ENCODE results near the gene TPP1. TPM values are rescaled to one million over a fixed set of nuclear protein-coding genes. Genes with fewer than 3 reads are reported as not detected.

Gene TPP1
- total and polyA plus RNA-seq, 10 of the 15 experiments (the other 5 are each of a cell fraction or from before 2014, with no cell fraction given), result 7.5 to 64.6 (median 38.3) TPM

GRCh38 chr11:6618117-6619003, 862 bp downstream of the TPP1 start:
- no peak for DNase-seq (ENCODE audit: low read depth, low spot score)
- CTCF ChIA-PET, result interaction anchor here (0.6 to 3.5 kb wide), 18 partner anchors 9 to 239 kb away, joined by 3 to 27 read pairs (median 4); partner anchors contain the start of genes ILK and MRPL17
- Histone ChIP-seq H3K36me3 (ENCODE audit: control insufficient read depth in 2 of 2, insufficient read depth in 2 of 2, low read length in 1 of 2) (peaks cover 0 to 6% of the 10 kb centered on the region in 2 experiments; a peak in 1 of 4 replicates), H3K4me2 (ENCODE audit: control insufficient read depth, insufficient read depth) (peak overlapping the region; percentile 92), H3K4me1 (ENCODE audit: control insufficient read depth, insufficient read depth, low read length) (peaks cover 6% of the 10 kb centered on the region), H4K20me1 (ENCODE audit: control insufficient read depth, insufficient read depth) (no peaks in the 10 kb centered on the region), H3K9me3 (replicated peaks; ENCODE audit: control insufficient read depth, insufficient read depth, low read length) (no peaks in the 10 kb centered on the region), H3K9ac (ENCODE audit: control insufficient read depth, insufficient read depth, low read length) (peak overlapping the region; percentile 95), H3K4me3 (peak overlapping the region; percentile 95), H3K79me2 (ENCODE audit: control insufficient read depth, insufficient read depth, low read length) (peaks cover 12% of the 10 kb centered on the region), H2AFZ (ENCODE audit: control insufficient read depth, low read depth, low read length) (peak overlapping the region; percentile 95), H3K27me3 (replicated peaks in 1 of 2; ENCODE audit: control insufficient read depth in 2 of 2, insufficient read depth in 2 of 2, low read length in 1 of 2) (no peaks in the 10 kb centered on the region), H3K27ac (ENCODE audit: control insufficient read depth, insufficient read depth) (peak overlapping the region; percentile 90)
- POLR2A ChIA-PET, result interaction anchor here (0.8 to 9.1 kb wide), 19 partner anchors 9 to 929 kb away, joined by 3 to 85 read pairs (median 4); partner anchors contain the start of genes ARFIP2, ILK, MRPL17 and SMPD1
- intact Hi-C loops (cut with micrococcal nuclease; ENCODE audit: unreplicated experiment) (loop anchor here (2.0 to 10.0 kb wide), 2 partner anchors 50 to 906 kb away; no protein-coding TSS in a partner anchor), in situ Hi-C loops (cut with MboI) (loop anchor here (10.0 kb wide), 1 partner anchor 906 kb away; no protein-coding TSS in a partner anchor)
- FAIRE-seq, result peak; percentile 77
- SMC1A ChIA-PET (ENCODE audit: uncharacterized antibody, unreplicated experiment), result interaction anchor here (0.8 to 3.5 kb wide), 16 partner anchors 9 to 233 kb away, joined by 3 to 34 read pairs (median 4); partner anchors contain the start of genes ILK and MRPL17
- peak; percentile 51 for ATAC-seq
- RAD21 ChIA-PET (ENCODE audit: unreplicated experiment), result interaction anchor here (0.8 to 4.3 kb wide), 19 partner anchors 9 to 239 kb away, joined by 3 to 55 read pairs (median 5); partner anchors contain the start of genes ARFIP2, ILK, MRPL17 and RRP8
- BruUV-seq (replicated peaks), result no TSS peak
- 8% methylated on average over 15 of the region's 15 CpGs for WGBS (ENCODE audit: insufficient coverage, insufficient replicate concordance, low lambda C conversion rate, missing lambda C conversion rate)
- TF ChIP-seq KDM1A (IDR thresholded peaks at IDR 0.05; ENCODE audit: borderline replicate concordance) (no peak), SPI1 (IDR thresholded peaks at IDR 0.05; ENCODE audit: borderline replicate concordance, insufficient read depth, low read depth, low read length) (peak; percentile 81; the same call in 1 of the 2 replicates), NR2C1 (IDR thresholded peaks at IDR 0.05) (no peak), HSF1 (IDR thresholded peaks at IDR 0.05; ENCODE audit: low read depth, low read length) (no peak), BCLAF1 (IDR thresholded peaks at IDR 0.05) (no peak), SREBF2 (IDR thresholded peaks at IDR 0.05; ENCODE audit: low read length) (no peak), BACH1 (IDR thresholded peaks at IDR 0.05; ENCODE audit: borderline replicate concordance) (0 out of 2 replicates have a peak, but pooled peaks have one; percentile 28), NFIC (IDR thresholded peaks at IDR 0.05; ENCODE audit: low read depth, low read length) (no peak), CREB1 (IDR thresholded peaks at IDR 0.05; ENCODE audit: low read depth) (no peak), SIN3A (IDR thresholded peaks at IDR 0.05; ENCODE audit: low read depth, low read length) (0 out of 2 replicates have a peak, but pooled peaks have one; percentile 36), SIX5 (IDR thresholded peaks at IDR 0.05; ENCODE audit: low read depth, low read length, severe bottlenecking) (no peak), POU2F2 (IDR thresholded peaks at IDR 0.05; ENCODE audit: borderline replicate concordance, low read depth, low read length) (peak; percentile 61; the same call in 1 of the 3 replicates), BCL11A (IDR thresholded peaks at IDR 0.05; ENCODE audit: low read depth, low read length) (peak; percentile 57; the same call in 1 of the 2 replicates), JUND (IDR thresholded peaks at IDR 0.05; ENCODE audit: low read depth, low read length) (no peak), IKZF2 (IDR thresholded peaks at IDR 0.05) (peak in 1 of 2 experiments; percentile 32; a peak in 1 of 4 replicates), TAF1 (IDR thresholded peaks at IDR 0.05; ENCODE audit: borderline replicate concordance, low read depth, low read length) (no peak), EED (IDR thresholded peaks at IDR 0.05; ENCODE audit: low read depth) (peak; percentile 27)
- TF ChIP-seq, protein P1, sequence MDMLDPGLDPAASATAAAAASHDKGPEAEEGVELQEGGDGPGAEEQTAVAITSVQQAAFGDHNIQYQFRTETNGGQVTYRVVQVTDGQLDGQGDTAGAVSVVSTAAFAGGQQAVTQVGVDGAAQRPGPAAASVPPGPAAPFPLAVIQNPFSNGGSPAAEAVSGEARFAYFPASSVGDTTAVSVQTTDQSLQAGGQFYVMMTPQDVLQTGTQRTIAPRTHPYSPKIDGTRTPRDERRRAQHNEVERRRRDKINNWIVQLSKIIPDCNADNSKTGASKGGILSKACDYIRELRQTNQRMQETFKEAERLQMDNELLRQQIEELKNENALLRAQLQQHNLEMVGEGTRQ (IDR thresholded peaks at IDR 0.05; ENCODE audit: borderline replicate concordance, low read depth, low read length), result no peak

All from GM12878 (cell line).